K562 (cell line): Measurements from ENCODE around the gene GNG7. TPM values are rescaled to one million over a fixed set of nuclear protein-coding genes. Genes with fewer than 3 reads are reported as not detected.
A peak's percentile ranks its signal among the peaks of the same experiment; 100 is the strongest.

Experiments
- ATAC-seq: fragments of 200-7000 bp; cut with Tn5 transposase; 3 replicates; pipeline ENCODE4 v1.9.1; 2020; ENCODE audit warnings: moderate library complexity
- BruUV-seq: library from RNA; stranded (reverse); fragments of 400-500 nt; replicated peaks from 2 replicates; lab custom pipeline; 2021; lab: Mats Ljungman, UMichigan
- CTCF ChIA-PET: fragments of 300-600 bp; formaldehyde crosslinking; extraction: SDS; loops from one replicate; lab custom pipeline; 2021; ENCODE audit warnings: low intra/inter-chr PET ratio; lab: Yijun Ruan, JAX
- POLR2A ChIA-PET: fragments of 300-600, 350-650 bp; sonication (Branson Sonifier 250); formaldehyde crosslinking; extraction: SDS; loops from one replicate; lab custom pipeline; 2021; ENCODE audit warnings: antibody characterized with exemption, inconsistent platforms; lab: Yijun Ruan, JAX
- DNase-seq, 4 experiments: peaks; one replicate each; pipeline versions ENCODE4 v3.0.0 to v3.0.0-alpha.2; 2011 to 2018; ENCODE audit warnings: low spot score in 3 of 4, mixed read lengths in 3 of 4; ENCODE audit errors: extremely low read depth in 1 of 4
- FAIRE-seq: peaks from 2 replicates; lab custom pipeline; 2011; peaks lifted over from hg19 to GRCh38; lab: Jason Lieb, UNC
- H2AFZ ChIP-seq: 2 replicates; pipeline ENCODE4 v1.6.0; 2011; ENCODE audit warnings: low read depth, low read length, control low read depth, inconsistent platforms
- H3K27ac ChIP-seq: fragments of 200-600 bp; 3 replicates; pipeline ENCODE4 v1.8.0; 2011; ENCODE audit warnings: low read depth, mild to moderate bottlenecking, control low read depth, inconsistent platforms, low read length, moderate library complexity, mixed read lengths; ENCODE audit errors: extremely low read depth
- H3K27me3 ChIP-seq, 2 experiments: fragments of 300-600 bp in 1 of 2; 2 replicates in 1 of 2; 3 replicates in 1 of 2; pipeline versions ENCODE4 v1.6.0 to v1.8.0; 2011; ENCODE audit warnings: inconsistent platforms in 2 of 2, low read length in 2 of 2, mild to moderate bottlenecking in 1 of 2, mixed read lengths in 1 of 2, moderate library complexity in 1 of 2; ENCODE audit not compliant: control insufficient read depth in 2 of 2, insufficient read depth in 2 of 2
- H3K36me3 ChIP-seq: fragments of 300-600 bp; 3 replicates; pipeline ENCODE4 v1.8.0; 2011; ENCODE audit warnings: mild to moderate bottlenecking, low read length, inconsistent platforms; ENCODE audit not compliant: control insufficient read depth, insufficient read depth
- H3K4me1 ChIP-seq, 2 experiments: fragments of 200-600 bp in 1 of 2; replicated peaks in 1 of 2; 2 replicates in 1 of 2; 3 replicates in 1 of 2; pipeline versions ENCODE4 v1.5.1 to v1.8.0; 2011; ENCODE audit warnings: inconsistent platforms in 2 of 2, low read length in 2 of 2, mild to moderate bottlenecking in 1 of 2, mixed read lengths in 1 of 2, moderate library complexity in 1 of 2; ENCODE audit not compliant: control insufficient read depth in 2 of 2, insufficient read depth in 2 of 2
- H3K4me2 ChIP-seq: 2 replicates; pipeline ENCODE4 v1.6.1; 2011; ENCODE audit warnings: low read length, control low read depth, inconsistent platforms, mixed read lengths; ENCODE audit not compliant: insufficient read depth
- H3K4me3 ChIP-seq: fragments of 200-600 bp; sonication (generic), shearing (Covaris generic); 2 replicates; pipeline ENCODE4 v1.5.1; 2016; ENCODE audit warnings: control low read depth, inconsistent platforms
- H3K79me2 ChIP-seq: fragments of 200-600 bp; 3 replicates; pipeline ENCODE4 v1.8.0; 2011; ENCODE audit warnings: low read length, inconsistent platforms; ENCODE audit not compliant: control insufficient read depth, insufficient read depth
- H3K9ac ChIP-seq, 2 experiments: 2 replicates each; pipeline versions ENCODE4 v1.6.0 to v1.6.1; 2011; ENCODE audit warnings: low read depth in 2 of 2, low read length in 2 of 2, control low read depth in 1 of 2, inconsistent platforms in 1 of 2, mild to moderate bottlenecking in 1 of 2, mixed read lengths in 1 of 2; ENCODE audit not compliant: insufficient read depth in 1 of 2
- H3K9me1 ChIP-seq: one replicate; pipeline ENCODE4 v1.6.0; 2011; ENCODE audit warnings: inconsistent platforms, mild to moderate bottlenecking, low read length, moderate library complexity; ENCODE audit not compliant: control insufficient read depth, insufficient read depth
- H3K9me3 ChIP-seq: replicated peaks from 2 replicates; pipeline ENCODE4 v1.5.1; 2011; ENCODE audit warnings: low read depth, low read length, inconsistent platforms; ENCODE audit not compliant: control insufficient read depth, insufficient read depth
- H4K20me1 ChIP-seq: replicated peaks from 2 replicates; pipeline ENCODE4 v1.6.1; 2011; ENCODE audit warnings: low read length, inconsistent platforms, mixed read lengths; ENCODE audit not compliant: control insufficient read depth, insufficient read depth
- HLTF ChIP-seq: fragments of 450-650 bp; IDR thresholded peaks from 2 replicates; pipeline ENCODE4 v1.6.1; 2016
- WGBS: fragments of 100-300 bp; shearing (Covaris generic); methylation state at CpG from one replicate; pipeline ENCODE4 v1.1.6; 2016; ENCODE audit warnings: low coverage, mixed read lengths; ENCODE audit not compliant: insufficient coverage; ENCODE audit errors: missing lambda C conversion rate; 5-methylcytosine and 5-hydroxymethylcytosine counted together
- in situ Hi-C: fragments of 300-500 bp; cut with MboI; formaldehyde crosslinking; loops from 4 replicates; pipeline ENCODE4 v1.15.0; 2018; ENCODE audit warnings: inconsistent platforms, mixed read lengths
- intact Hi-C: fragments of 100-400 bp; cut with micrococcal nuclease; formaldehyde crosslinking; loops from 2 replicates; pipeline ENCODE4 v1.14.2; 2022
- polyA plus RNA-seq, 8 experiments: library from polyadenylated mRNA; depleted of rRNA in 4 of 8; stranded (reverse) in 5 of 8; unstranded in 3 of 8; fragments of >200 nt; fragmentation: Nextera tagmentation in 2 of 8; fragmentation: Illumina TruSeq in 1 of 8; extraction: Ambion mirVana in 2 of 8; extraction: Trizol in 1 of 8; gene quantifications; 2 replicates each; pipeline versions ENCODE4 v1.2.1 to v1.2.3, GENCODE V29; 2011 to 2014; ENCODE audit warnings: inconsistent platforms in 1 of 8, missing spikeins in 1 of 8
- total RNA-seq, 7 experiments: library from RNA; depleted of rRNA in 6 of 7; stranded (reverse); fragments of >200 nt in 6 of 7; fragmentation: Illumina TruSeq in 2 of 7; extraction: Trizol in 2 of 7; gene quantifications; 2 replicates each; pipeline versions ENCODE4 v1.2.1 to v1.2.3, GENCODE V29; 2011 to 2021; ENCODE audit warnings: low replicate concordance in 1 of 7
- TF ChIP-seq, protein P1 (sequence below): fragments of 450-650 bp; IDR thresholded peaks from 2 replicates; pipeline ENCODE4 v1.6.1; 2018; ENCODE audit not compliant: partially characterized antibody

Gene GNG7
- total and polyA plus RNA-seq, 9 of the 15 experiments (the other 6 are each of a cell fraction or from before 2014, with no cell fraction given), result 0.01 to 0.20 (median 0.06) TPM; not detected in 1

- no TSS peak for BruUV-seq
- peaks cover 0 to 1% of the 10 kb centered on the region in 2 experiments; a peak in 1 of 5 replicates for H3K4me1 ChIP-seq
- WGBS, result 43% methylated on average over 11 of the region's 11 CpGs
- H2AFZ ChIP-seq, result no peak overlapping the region
- no peaks in the 10 kb centered on the region for H3K9me3 ChIP-seq
- H3K27me3 ChIP-seq, result peaks cover 13 to 66% of the 10 kb centered on the region in 2 experiments
- ChIA-PET CTCF (no interaction called here), POLR2A (no interaction called here)
- H3K9ac ChIP-seq, result no peak overlapping the region
- H3K4me3 ChIP-seq, result no peak overlapping the region
- H3K27ac ChIP-seq, result no peak overlapping the region
- no peak for FAIRE-seq
- ATAC-seq, result no peak
- H4K20me1 ChIP-seq, result no peaks in the 10 kb centered on the region
- H3K36me3 ChIP-seq, result no peaks in the 10 kb centered on the region
- no peak for DNase-seq
- intact Hi-C loops, result no loop called here
- no peak for TF ChIP-seq HLTF
- TF ChIP-seq, protein P1, sequence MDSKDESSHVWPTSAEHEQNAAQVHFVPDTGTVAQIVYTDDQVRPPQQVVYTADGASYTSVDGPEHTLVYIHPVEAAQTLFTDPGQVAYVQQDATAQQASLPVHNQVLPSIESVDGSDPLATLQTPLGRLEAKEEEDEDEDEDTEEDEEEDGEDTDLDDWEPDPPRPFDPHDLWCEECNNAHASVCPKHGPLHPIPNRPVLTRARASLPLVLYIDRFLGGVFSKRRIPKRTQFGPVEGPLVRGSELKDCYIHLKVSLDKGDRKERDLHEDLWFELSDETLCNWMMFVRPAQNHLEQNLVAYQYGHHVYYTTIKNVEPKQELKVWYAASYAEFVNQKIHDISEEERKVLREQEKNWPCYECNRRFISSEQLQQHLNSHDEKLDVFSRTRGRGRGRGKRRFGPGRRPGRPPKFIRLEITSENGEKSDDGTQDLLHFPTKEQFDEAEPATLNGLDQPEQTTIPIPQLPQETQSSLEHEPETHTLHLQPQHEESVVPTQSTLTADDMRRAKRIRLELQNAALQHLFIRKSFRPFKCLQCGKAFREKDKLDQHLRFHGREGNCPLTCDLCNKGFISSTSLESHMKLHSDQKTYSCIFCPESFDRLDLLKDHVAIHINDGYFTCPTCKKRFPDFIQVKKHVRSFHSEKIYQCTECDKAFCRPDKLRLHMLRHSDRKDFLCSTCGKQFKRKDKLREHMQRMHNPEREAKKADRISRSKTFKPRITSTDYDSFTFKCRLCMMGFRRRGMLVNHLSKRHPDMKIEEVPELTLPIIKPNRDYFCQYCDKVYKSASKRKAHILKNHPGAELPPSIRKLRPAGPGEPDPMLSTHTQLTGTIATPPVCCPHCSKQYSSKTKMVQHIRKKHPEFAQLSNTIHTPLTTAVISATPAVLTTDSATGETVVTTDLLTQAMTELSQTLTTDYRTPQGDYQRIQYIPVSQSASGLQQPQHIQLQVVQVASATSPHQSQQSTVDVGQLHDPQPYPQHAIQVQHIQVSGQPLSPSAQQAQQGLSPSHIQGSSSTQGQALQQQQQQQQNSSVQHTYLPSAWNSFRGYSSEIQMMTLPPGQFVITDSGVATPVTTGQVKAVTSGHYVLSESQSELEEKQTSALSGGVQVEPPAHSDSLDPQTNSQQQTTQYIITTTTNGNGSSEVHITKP, result peak; percentile 22
- H3K9me1 ChIP-seq, result no peaks in the 10 kb centered on the region
- in situ Hi-C loops, result no loop called here
- no peak overlapping the region for H3K4me2 ChIP-seq
- H3K79me2 ChIP-seq, result no peaks in the 10 kb centered on the region
Measured at GRCh38 chr19:2690856-2691255, 11.6 kb downstream of the GNG7 start.
